ENCODE measurements around the gene WDR45B. TPM values are rescaled to one million over a fixed set of nuclear protein-coding genes. Genes with fewer than 3 reads are reported as not detected.
"Not testable (repeated sequence)": the region's sequence is repeated elsewhere in the genome, so short reads cannot be mapped to it uniquely, and the experiment has no call there.

WDR45B gene
- total and polyA plus RNA-seq, 9 donors: 51.9 to 71.6 (median 62.2) TPM

GRCh38 chr17:82588266-82589175, 59.7 kb downstream of the WDR45B start:
- peaks cover 50% of the 10 kb centered on the region for H3K36me3 ChIP-seq (ENCODE audit: control insufficient read depth, insufficient read depth, low read length)
- H3K27ac ChIP-seq (ENCODE audit: low read length): no peak overlapping the region
- H3K4me1 ChIP-seq (ENCODE audit: control insufficient read depth, insufficient read depth, low read length): peaks cover 17% of the 10 kb centered on the region
- WGBS (ENCODE audit: insufficient coverage): 75% methylated on average over 8 of the region's 27 CpGs
- H3K9me3 ChIP-seq (replicated peaks; ENCODE audit: control insufficient read depth, low read depth, low read length): no peaks in the 10 kb centered on the region
- no peaks in the 10 kb centered on the region for H3K27me3 ChIP-seq (ENCODE audit: control insufficient read depth, insufficient read depth, low read length)
- no peak for DNase-seq
- no peak overlapping the region for H3K4me3 ChIP-seq (ENCODE audit: low read length)

- 81% methylated on average over 40 of the region's 47 CpGs for whole genome bisulfite sequencing (ENCODE audit: insufficient coverage)
Observed at GRCh38 chr17:82587234-82588086, 60.8 kb downstream of the WDR45B start.

GRCh38 chr17:82586576-82587233, 61.5 kb downstream of the WDR45B start:
- no peaks in the 10 kb centered on the region for H3K9me3 ChIP-seq (replicated peaks; ENCODE audit: control insufficient read depth, low read depth, low read length)
- no peaks in the 10 kb centered on the region for H3K27me3 ChIP-seq (ENCODE audit: control insufficient read depth, insufficient read depth, low read length)
- peaks cover 2% of the 10 kb centered on the region for H3K4me1 ChIP-seq (ENCODE audit: control insufficient read depth, insufficient read depth, low read length)
- WGBS (ENCODE audit: insufficient coverage): 77% methylated on average over 9 of the region's 21 CpGs
- no peak overlapping the region for H3K27ac ChIP-seq (ENCODE audit: low read length)
- H3K4me3 ChIP-seq (ENCODE audit: low read length): no peak overlapping the region
- DNase-seq: no peak
- peaks cover 64% of the 10 kb centered on the region for H3K36me3 ChIP-seq (ENCODE audit: control insufficient read depth, insufficient read depth, low read length)

More at GRCh38 chr17:82587234-82588086, 60.8 kb downstream of the WDR45B start:
- Histone ChIP-seq H3K9me3 (replicated peaks; ENCODE audit: control insufficient read depth, low read depth, low read length) (no peaks in the 10 kb centered on the region), H3K4me1 (ENCODE audit: control insufficient read depth, insufficient read depth, low read length) (peaks cover 8% of the 10 kb centered on the region), H3K4me3 (ENCODE audit: low read length) (no peak overlapping the region), H3K27ac (ENCODE audit: low read length) (peak overlapping the region; percentile 13), H3K36me3 (ENCODE audit: control insufficient read depth, insufficient read depth, low read length) (peaks cover 58% of the 10 kb centered on the region), H3K27me3 (ENCODE audit: control insufficient read depth, insufficient read depth, low read length) (no peaks in the 10 kb centered on the region)
- DNase-seq: peak; percentile 45

- H3K36me3 ChIP-seq (ENCODE audit: control insufficient read depth, insufficient read depth, low read length): peaks cover 64% of the 10 kb centered on the region
- 92% methylated on average over 21 of the region's 23 CpGs for WGBS (ENCODE audit: insufficient coverage)
- not testable (repeated sequence) for H3K4me3 ChIP-seq (ENCODE audit: low read length); H3K9me3 ChIP-seq (replicated peaks; ENCODE audit: control insufficient read depth, low read depth, low read length); H3K4me1 ChIP-seq (ENCODE audit: control insufficient read depth, insufficient read depth, low read length); H3K27ac ChIP-seq (ENCODE audit: low read length); H3K27me3 ChIP-seq (ENCODE audit: control insufficient read depth, insufficient read depth, low read length)
- peak; percentile 84 for DNase-seq
Observed at GRCh38 chr17:82585935-82586575, 62.2 kb downstream of the WDR45B start.

- no peaks in the 10 kb centered on the region for H3K4me1 ChIP-seq (ENCODE audit: control insufficient read depth, insufficient read depth, low read length)
- H3K9me3 ChIP-seq (replicated peaks; ENCODE audit: control insufficient read depth, low read depth, low read length): no peaks in the 10 kb centered on the region
- DNase-seq: no peak
- H3K4me3 ChIP-seq (ENCODE audit: low read length): no peak overlapping the region
- no peak overlapping the region for H3K27ac ChIP-seq (ENCODE audit: low read length)
- WGBS (ENCODE audit: insufficient coverage): 88% methylated on average over 28 of the region's 28 CpGs
- peaks cover 61% of the 10 kb centered on the region for H3K36me3 ChIP-seq (ENCODE audit: control insufficient read depth, insufficient read depth, low read length)
- H3K27me3 ChIP-seq (ENCODE audit: control insufficient read depth, insufficient read depth, low read length): no peaks in the 10 kb centered on the region
Observed at GRCh38 chr17:82583720-82584234, 64.5 kb downstream of the WDR45B start.

GRCh38 chr17:82582709-82583108, 65.5 kb downstream of the WDR45B start:
- H3K27me3 ChIP-seq (ENCODE audit: control insufficient read depth, insufficient read depth, low read length): no peaks in the 10 kb centered on the region
- no peak overlapping the region for H3K27ac ChIP-seq (ENCODE audit: low read length)
- H3K36me3 ChIP-seq (ENCODE audit: control insufficient read depth, insufficient read depth, low read length): peaks cover 61% of the 10 kb centered on the region
- H3K4me1 ChIP-seq (ENCODE audit: control insufficient read depth, insufficient read depth, low read length): no peaks in the 10 kb centered on the region
- no peak for DNase-seq
- H3K9me3 ChIP-seq (replicated peaks; ENCODE audit: control insufficient read depth, low read depth, low read length): no peaks in the 10 kb centered on the region
- WGBS (ENCODE audit: insufficient coverage): 79% methylated on average over 6 of the region's 11 CpGs
- H3K4me3 ChIP-seq (ENCODE audit: low read length): no peak overlapping the region

GRCh38 chr17:82582213-82582612, 66.0 kb downstream of the WDR45B start:
- H3K27me3 ChIP-seq (ENCODE audit: control insufficient read depth, insufficient read depth, low read length): no peaks in the 10 kb centered on the region
- H3K27ac ChIP-seq (ENCODE audit: low read length): no peak overlapping the region
- peaks cover 61% of the 10 kb centered on the region for H3K36me3 ChIP-seq (ENCODE audit: control insufficient read depth, insufficient read depth, low read length)

GRCh38 chr17:82579969-82580368, 68.3 kb downstream of the WDR45B start:
- not testable (repeated sequence) for H3K27ac ChIP-seq (ENCODE audit: low read length); DNase-seq; H3K9me3 ChIP-seq (replicated peaks; ENCODE audit: control insufficient read depth, low read depth, low read length); H3K4me1 ChIP-seq (ENCODE audit: control insufficient read depth, insufficient read depth, low read length); H3K27me3 ChIP-seq (ENCODE audit: control insufficient read depth, insufficient read depth, low read length); H3K4me3 ChIP-seq (ENCODE audit: low read length)
- peaks cover 61% of the 10 kb centered on the region for H3K36me3 ChIP-seq (ENCODE audit: control insufficient read depth, insufficient read depth, low read length)
- 80% methylated on average over 2 of the region's 4 CpGs for WGBS (ENCODE audit: insufficient coverage)

More at GRCh38 chr17:82582213-82582612, 66.0 kb downstream of the WDR45B start:
- Histone ChIP-seq H3K9me3 (replicated peaks; ENCODE audit: control insufficient read depth, low read depth, low read length) (no peaks in the 10 kb centered on the region), H3K4me1 (ENCODE audit: control insufficient read depth, insufficient read depth, low read length) (no peaks in the 10 kb centered on the region), H3K4me3 (ENCODE audit: low read length) (no peak overlapping the region)
- DNase-seq: no peak
- WGBS (ENCODE audit: insufficient coverage): 59% methylated on average over 4 of the region's 8 CpGs

GRCh38 chr17:82577300-82577699, 70.9 kb downstream of the WDR45B start:
- no peak for DNase-seq
- Histone ChIP-seq H3K36me3 (ENCODE audit: control insufficient read depth, insufficient read depth, low read length) (peaks cover 58% of the 10 kb centered on the region), H3K27ac (ENCODE audit: low read length) (no peak overlapping the region), H3K9me3 (replicated peaks; ENCODE audit: control insufficient read depth, low read depth, low read length) (no peaks in the 10 kb centered on the region), H3K27me3 (ENCODE audit: control insufficient read depth, insufficient read depth, low read length) (no peaks in the 10 kb centered on the region), H3K4me3 (ENCODE audit: low read length) (no peak overlapping the region), H3K4me1 (ENCODE audit: control insufficient read depth, insufficient read depth, low read length) (no peaks in the 10 kb centered on the region)
- 96% methylated on average over 10 of the region's 18 CpGs for WGBS (ENCODE audit: insufficient coverage)
